NCI-H2227 (cell line): ENCODE results near the gene BCKDK.
"Not testable (repeated sequence)": the region's sequence is repeated elsewhere in the genome, so short reads cannot be mapped to it uniquely, and the experiment has no call there.

Source experiments
- DNase-seq: peaks from one replicate; lab custom pipeline; 2025; ENCODE audit not compliant: unreplicated experiment; lab: John Stamatoyannopoulos, UW

Gene BCKDK

GRCh38 chr16:31120129-31120528 lies 11.9 kb downstream of the BCKDK start:
- no peak for DNase-seq

DNA sequence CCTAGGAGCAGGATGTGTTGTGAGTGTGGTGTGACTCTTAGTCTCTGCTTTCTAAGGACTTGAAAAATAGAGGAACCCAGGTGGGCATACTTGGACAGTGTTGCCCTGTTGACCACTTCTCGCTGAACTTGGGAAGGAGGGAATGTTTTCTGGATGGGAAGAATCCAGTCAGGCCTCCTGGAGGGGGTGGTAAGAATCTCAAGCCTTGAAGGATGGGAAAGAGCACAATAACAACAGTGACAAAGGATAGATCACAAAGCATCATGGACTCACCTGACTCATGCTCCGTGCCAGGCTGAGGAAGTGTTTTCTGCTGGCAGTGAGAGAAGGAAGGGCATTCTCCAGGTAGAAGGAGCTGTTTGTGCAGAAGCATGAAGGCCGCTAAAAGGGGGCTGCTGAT lies 17.7 kb downstream of the BCKDK start:
- DNase-seq = no peak

DNA sequence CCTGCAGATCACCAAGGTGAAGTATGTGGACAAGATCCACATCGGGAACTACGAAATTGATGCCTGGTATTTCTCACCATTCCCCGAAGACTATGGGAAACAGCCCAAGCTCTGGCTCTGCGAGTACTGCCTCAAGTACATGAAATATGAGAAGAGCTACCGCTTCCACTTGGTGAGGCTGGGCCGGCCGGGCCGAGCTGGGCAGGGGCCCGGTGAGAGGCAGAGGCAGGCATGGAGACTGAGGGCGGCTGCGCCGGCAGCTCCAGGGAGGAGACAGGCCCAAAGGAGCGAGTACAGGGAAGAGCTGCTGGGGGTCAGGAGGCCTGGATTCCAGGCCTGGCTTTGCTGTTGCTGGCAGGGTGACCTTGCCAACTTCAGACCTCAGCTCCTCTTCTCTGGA lies 19.0 kb downstream of the BCKDK start:
- no peak for DNase-seq

DNA sequence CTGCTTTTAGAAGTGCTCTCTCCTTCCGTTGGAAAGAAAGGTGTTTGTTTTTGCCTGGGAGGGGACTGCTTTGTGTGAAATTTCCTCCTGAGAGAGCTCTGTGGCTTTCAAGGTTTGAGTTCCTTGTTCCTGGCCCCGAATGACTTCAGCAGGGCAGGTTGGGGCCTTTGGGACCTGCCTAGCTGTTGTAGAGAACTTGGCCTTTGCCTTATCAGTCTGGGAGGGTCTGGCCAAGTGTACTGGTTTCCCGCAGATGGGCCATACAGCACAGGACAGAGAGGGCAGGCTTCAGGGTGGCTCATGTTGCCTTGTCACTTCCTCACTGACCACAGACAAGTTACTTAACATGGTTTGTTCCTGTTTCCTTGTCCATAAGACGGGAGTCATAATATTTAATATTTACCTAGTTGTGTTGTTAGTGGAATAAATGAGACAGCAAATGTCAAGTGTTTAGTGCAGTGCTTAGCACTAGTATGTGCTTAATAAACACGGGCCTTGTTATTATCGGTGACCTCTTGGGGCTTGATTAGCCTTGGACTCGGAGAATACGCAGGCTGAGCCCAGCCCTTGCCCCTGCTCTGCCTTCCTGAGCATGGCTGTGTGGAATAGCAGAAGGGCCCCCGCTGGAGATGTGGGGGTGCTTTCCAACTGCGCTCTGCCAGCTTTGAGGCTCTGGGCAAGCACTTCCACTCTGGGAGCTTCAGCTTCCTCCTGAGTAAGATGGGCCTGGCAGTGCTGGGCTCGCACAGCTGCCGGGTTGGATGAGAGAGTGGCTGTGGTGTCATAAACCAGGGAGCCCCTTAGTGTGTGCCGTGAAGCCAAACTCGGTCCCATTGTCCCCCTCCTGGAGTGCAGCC lies 20.8 kb downstream of the BCKDK start:
- no peak for DNase-seq

DNA sequence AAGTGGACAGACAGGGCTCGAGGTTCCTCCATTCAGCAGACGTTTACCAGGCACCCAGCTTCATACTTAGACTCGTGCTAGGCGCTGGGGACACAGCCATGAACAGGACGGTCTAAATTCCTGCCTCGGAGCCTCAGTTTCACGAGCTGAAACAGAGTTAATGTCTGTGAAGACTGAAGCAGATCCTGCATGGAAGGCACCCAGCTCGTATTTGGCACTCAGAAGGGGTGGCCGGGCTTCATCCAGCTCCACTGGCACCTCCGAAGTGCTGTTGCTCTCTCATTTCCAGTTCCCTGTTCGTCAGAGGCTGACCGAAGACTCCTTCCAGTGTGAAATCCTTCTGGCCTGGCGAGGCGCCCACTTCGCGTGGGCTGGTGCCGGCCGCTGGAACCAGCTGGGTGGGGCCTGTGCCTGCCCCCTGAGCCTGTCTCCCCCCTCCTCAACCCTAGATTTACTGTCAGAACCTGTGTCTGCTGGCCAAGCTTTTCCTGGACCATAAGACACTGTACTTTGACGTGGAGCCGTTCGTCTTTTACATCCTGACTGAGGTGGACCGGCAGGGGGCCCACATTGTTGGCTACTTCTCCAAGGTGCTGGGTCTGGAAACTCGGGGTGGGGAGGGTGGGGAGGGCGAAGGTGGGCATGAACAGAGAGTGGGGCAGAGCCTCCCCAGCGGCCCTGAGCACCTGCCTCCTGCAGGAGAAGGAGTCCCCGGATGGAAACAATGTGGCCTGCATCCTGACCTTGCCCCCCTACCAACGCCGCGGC lies 21.6 kb downstream of the BCKDK start:
- no peak for DNase-seq

DNA sequence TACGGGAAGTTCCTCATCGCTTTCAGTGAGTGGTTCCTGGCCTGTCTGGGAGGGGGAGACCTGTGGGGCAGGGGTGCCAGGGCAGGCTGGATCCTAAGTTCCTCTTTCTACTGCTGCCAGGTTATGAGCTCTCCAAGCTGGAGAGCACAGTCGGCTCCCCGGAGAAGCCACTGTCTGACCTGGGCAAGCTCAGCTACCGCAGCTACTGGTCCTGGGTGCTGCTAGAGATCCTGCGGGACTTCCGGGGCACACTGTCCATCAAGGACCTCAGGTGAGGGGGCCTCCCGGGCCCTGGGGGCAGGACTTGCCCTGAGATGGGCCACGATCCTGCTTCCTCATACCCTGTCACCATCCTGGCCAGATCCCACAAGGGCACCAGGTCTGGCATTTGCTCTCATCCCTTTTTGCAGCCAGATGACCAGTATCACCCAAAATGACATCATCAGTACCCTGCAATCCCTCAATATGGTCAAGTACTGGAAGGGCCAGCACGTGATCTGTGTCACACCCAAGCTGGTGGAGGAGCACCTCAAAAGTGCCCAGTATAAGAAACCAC lies 22.2 kb downstream of the BCKDK start:
- DNase-seq = no peak

GRCh38 chr16:31130899-31131298 lies 22.7 kb downstream of the BCKDK start:
- no peak for DNase-seq

DNA sequence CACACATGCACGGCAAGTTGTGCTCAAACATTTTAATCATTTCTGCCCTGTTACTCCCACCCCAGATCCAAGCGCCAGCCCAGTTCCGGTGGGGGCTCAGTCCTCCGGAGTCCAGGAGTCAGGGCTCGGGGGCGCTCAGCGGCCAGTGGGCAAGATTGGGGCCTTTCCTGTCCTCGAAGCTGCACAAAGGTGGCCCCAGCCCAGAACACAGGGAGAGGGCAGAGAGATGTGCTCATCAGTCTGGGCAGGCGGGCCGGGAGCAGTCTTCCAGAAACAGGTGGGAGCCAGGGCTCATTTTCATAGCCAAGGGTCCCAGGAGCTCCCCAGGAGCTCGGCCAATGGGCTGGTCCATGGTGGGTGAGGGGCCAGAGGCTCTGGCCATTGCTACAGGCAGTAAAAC lies 23.2 kb downstream of the BCKDK start:
- DNase-seq = no peak

DNA sequence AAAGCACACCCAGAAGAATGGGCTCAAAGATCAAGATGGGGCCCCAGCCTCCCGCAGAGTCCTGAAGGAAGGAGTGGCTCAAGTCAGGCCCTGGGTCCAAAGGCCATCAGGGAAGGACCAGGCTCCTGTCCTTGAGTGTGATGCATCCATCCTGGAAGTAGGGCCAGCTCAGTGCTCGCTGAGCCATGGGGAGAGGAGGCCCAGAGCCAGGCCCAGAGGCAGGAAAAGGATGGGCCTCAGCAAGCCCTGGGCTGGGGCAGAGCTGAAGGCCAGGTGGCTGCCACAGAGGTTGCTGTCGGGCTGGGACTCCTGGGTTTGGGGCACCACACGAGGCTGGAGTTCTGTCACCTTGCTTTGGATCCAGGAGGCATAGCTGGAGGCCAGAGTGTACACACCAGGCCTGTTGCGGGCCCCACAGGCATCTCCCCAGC lies 23.7 kb downstream of the BCKDK start:
- DNase-seq = no peak

DNA sequence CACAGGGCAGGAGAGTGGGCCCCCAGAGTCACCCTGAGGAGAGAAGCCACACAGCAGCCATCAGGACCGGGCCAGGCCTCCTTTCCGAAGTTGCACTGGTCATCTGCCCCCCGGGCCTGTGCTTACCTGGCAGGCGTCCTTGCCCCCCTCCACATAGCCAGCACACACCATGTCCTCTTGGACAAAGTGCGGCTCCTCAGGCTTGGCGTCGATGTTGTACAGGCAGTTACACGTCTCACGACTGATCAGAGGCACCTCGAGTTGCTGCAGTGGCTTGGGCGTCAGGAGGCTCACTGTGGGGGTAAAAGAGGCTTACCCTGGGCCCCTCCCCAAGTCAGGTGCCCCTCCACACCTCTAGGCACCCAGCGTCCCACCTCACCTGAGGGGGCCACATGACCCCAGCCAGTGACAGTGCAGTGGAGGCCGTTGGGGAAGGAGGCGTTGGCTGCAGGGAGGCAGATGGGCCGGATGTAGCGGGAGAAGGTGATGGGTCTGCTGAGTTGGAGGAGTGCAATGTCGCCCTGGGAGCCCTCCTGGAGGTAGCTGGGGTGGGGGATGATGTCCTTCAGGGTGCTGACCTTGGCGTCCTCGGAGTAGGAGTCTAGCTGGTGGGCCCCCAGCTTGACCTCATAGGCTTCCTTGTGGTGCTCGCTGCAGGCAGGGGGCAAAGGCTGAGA lies 24.3 kb downstream of the BCKDK start:
- no peak for DNase-seq

DNA sequence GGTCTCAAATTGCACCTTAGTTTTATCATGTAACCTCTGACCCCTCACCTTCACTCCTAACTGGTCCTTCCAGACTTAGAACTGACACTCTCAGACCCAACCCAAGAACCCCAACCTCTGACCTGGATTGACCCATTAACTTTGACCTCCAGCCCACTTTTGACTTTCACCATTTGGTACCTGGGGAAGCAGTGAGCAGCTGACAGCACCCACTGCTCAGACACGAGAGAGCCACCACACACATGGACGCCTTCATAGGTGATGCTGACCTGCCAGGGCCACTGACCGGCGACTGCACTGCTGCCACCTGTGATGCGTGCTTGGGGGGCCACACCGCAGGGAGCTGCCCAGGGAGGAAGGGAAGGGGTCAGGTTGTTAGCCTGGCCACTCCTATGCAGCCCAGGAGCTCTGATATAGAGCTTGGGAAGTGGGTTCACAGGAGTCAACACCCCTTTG lies 24.9 kb downstream of the BCKDK start:
- no peak for DNase-seq

DNA sequence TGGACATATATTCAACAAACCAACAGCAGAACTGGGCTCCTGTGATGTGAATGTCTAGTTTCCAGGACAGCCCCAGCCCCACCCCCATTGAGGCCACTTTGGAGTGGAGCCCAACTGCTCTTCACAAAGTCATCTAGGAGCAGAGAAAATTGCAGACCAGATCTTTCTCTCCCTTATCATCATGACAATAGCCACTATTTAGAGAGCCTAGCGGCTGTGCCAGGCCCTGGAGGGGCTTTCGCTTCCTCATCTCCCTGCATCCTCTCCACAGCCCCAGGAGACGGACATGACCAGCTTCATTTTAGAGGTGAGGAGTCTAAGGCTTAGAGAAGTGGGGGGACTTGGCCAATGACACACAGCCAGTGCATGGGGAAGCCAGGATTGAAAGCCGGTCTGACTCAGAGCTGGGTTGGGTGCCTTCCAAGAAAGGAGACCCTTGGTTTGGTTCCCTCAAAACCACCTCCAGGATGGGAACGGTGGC lies 25.9 kb downstream of the BCKDK start:
- DNase-seq = peak; percentile 78

GRCh38 chr16:31134625-31135534 lies 26.7 kb downstream of the BCKDK start:
- DNase-seq = peak; percentile 60

DNA sequence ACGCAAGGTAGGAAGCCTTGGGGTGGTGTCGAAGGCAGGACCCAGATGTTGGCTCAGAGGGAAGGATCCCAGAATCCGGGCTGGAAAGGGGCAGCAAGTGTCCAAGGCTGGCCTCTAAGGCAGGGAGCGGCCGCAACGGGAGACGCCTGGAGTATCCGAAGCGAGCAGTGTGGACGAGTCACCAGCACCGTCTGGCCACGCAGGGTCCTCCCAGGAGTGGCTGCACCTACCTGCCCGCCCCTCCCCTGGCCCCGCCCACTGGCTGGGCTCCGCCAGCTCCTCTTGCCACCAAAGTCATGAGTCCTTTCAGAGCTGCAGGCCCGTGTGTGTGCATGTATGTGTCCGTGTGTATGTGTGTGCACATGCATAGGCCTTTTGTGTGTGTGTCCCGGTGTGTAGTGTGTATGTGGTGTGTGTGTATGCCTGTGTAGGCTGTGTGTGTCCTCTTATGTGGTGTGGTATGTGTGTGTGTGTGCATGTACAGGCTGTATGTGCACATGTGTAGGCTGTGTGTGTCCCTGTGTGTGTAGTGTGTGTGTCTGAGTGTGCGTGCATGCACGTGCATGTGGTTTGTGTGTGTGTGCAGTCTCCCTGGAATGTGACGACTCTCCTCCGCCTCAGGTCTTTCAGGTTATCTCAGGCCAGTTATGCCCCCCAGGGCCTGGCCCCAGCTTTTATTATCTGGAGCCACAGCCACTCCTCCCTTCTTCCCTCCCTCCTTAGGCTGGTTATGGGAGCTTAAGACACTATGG lies 27.5 kb downstream of the BCKDK start, which contains the start of gene PRSS8:
PRSS8 (minus strand) TSS at position 193 of the 752 bp plus-strand sequence. CDS start 229 bp downstream, outside the sequence.
- DNase-seq = peak; percentile 45

GRCh38 chr16:31136287-31136662 lies 28.1 kb downstream of the BCKDK start:
- DNase-seq = no peak

GRCh38 chr16:31136822-31137499 lies 28.8 kb downstream of the BCKDK start:
- not testable (repeated sequence) for DNase-seq

- DNase-seq = no peak
Measured at GRCh38 chr16:31138621-31139578, 30.7 kb downstream of the BCKDK start.

GRCh38 chr16:31141071-31141469 lies 32.9 kb downstream of the BCKDK start:
- not testable (repeated sequence) for DNase-seq
